GM12878 (cell line): ENCODE results near the gene MYH6. TPM values are rescaled to one million over a fixed set of nuclear protein-coding genes. Genes with fewer than 3 reads are reported as not detected.

ENCODE experiments used
- ATAC-seq: fragments of 200-7000 bp; cut with Tn5 transposase; 3 replicates; pipeline ENCODE4 v1.9.1; 2020; ENCODE audit warnings: mild to moderate bottlenecking, moderate library complexity
- BruUV-seq: library from RNA; stranded (reverse); fragments of 400-500 nt; replicated peaks from 2 replicates; lab custom pipeline; 2021; lab: Mats Ljungman, UMichigan
- CTCF ChIA-PET: fragments of 300-600 bp; sonication (Branson Sonifier 250); formaldehyde crosslinking; extraction: SDS; loops from one replicate; lab custom pipeline; 2021; ENCODE audit warnings: inconsistent platforms; lab: Yijun Ruan, JAX
- POLR2A ChIA-PET: fragments of 350-600 bp; formaldehyde crosslinking; extraction: SDS; loops from one replicate; lab custom pipeline; 2021; ENCODE audit warnings: inconsistent platforms; lab: Charles Lee
- RAD21 ChIA-PET: fragments of 300-600 bp; sonication (Branson Sonifier 250); formaldehyde crosslinking; loops from one replicate; lab custom pipeline; 2023; ENCODE audit warnings: antibody characterized with exemption; ENCODE audit not compliant: unreplicated experiment; lab: Charles Lee
- SMC1A ChIA-PET: fragments of 300-600 bp; sonication (Branson Sonifier 250); formaldehyde crosslinking; loops from one replicate; lab custom pipeline; 2023; ENCODE audit not compliant: unreplicated experiment, uncharacterized antibody; lab: Charles Lee
- DNase-seq: peaks from one replicate; pipeline ENCODE4 v3.0.0-alpha.2; 2011; ENCODE audit warnings: low read depth, low spot score
- FAIRE-seq: peaks from 3 replicates; lab custom pipeline; 2011; peaks lifted over from hg19 to GRCh38; lab: Jason Lieb, UNC
- H2AFZ ChIP-seq: 2 replicates; pipeline ENCODE4 v1.6.0; 2011; ENCODE audit warnings: low read depth, low read length, control low read depth; ENCODE audit not compliant: control insufficient read depth
- H3K27ac ChIP-seq: 2 replicates; pipeline ENCODE4 v1.5.1; 2011; ENCODE audit warnings: control low read depth; ENCODE audit not compliant: control insufficient read depth, insufficient read depth
- H3K27me3 ChIP-seq, 2 experiments: replicated peaks in 1 of 2; 2 replicates each; pipeline versions ENCODE4 v1.6.0 to v1.6.1; 2011; ENCODE audit warnings: low read length in 1 of 2; ENCODE audit not compliant: control insufficient read depth in 2 of 2, insufficient read depth in 2 of 2
- H3K36me3 ChIP-seq, 2 experiments: 2 replicates each; pipeline ENCODE4 v1.5.1; 2011; ENCODE audit warnings: low read length in 1 of 2; ENCODE audit not compliant: control insufficient read depth in 2 of 2, insufficient read depth in 2 of 2
- H3K4me1 ChIP-seq: 2 replicates; pipeline ENCODE4 v1.6.1; 2011; ENCODE audit warnings: mild to moderate bottlenecking, low read length, moderate library complexity, mixed read lengths; ENCODE audit not compliant: control insufficient read depth, insufficient read depth
- H3K4me2 ChIP-seq: 2 replicates; pipeline ENCODE4 v1.6.0; 2011; ENCODE audit warnings: control low read depth; ENCODE audit not compliant: control insufficient read depth, insufficient read depth
- H3K4me3 ChIP-seq: fragments of 200-600 bp; sonication (generic); 2 replicates; pipeline ENCODE4 v1.5.1; 2016
- H3K79me2 ChIP-seq: 2 replicates; pipeline ENCODE4 v1.6.0; 2011; ENCODE audit warnings: low read length; ENCODE audit not compliant: control insufficient read depth, insufficient read depth
- H3K9ac ChIP-seq: 2 replicates; pipeline ENCODE4 v1.8.0; 2011; ENCODE audit warnings: low read length, control low read depth, mixed read lengths; ENCODE audit not compliant: control insufficient read depth, insufficient read depth
- H3K9me3 ChIP-seq: replicated peaks from 3 replicates; pipeline ENCODE4 v1.5.1; 2011; ENCODE audit warnings: mild to moderate bottlenecking, low read length; ENCODE audit not compliant: control insufficient read depth, insufficient read depth
- H4K20me1 ChIP-seq: 2 replicates; pipeline ENCODE4 v1.6.0; 2011; ENCODE audit not compliant: control insufficient read depth, insufficient read depth
- BHLHE40 ChIP-seq, 2 experiments: fragments of 450-650 bp in 1 of 2; IDR thresholded peaks; 2 replicates each; pipeline ENCODE4 v1.6.1; 2011 to 2017; ENCODE audit warnings: low read depth in 2 of 2, borderline replicate concordance in 1 of 2, improper control_type of control experiment in 1 of 2, low read length in 1 of 2, mild to moderate bottlenecking in 1 of 2
- CHD2 ChIP-seq: IDR thresholded peaks from 2 replicates; pipeline ENCODE4 v1.6.1; 2011; ENCODE audit warnings: low read depth, low read length, improper control_type of control experiment, borderline replicate concordance
- ETV6 ChIP-seq, 2 experiments: fragments of 450-650 bp in 1 of 2; IDR thresholded peaks in 1 of 2; conservative IDR thresholded peaks in 1 of 2; 2 replicates each; pipeline ENCODE4 v1.6.1; 2014; ENCODE audit warnings: antibody characterized with exemption in 1 of 2, borderline replicate concordance in 1 of 2, low read depth in 1 of 2, mild to moderate bottlenecking in 1 of 2, moderate library complexity in 1 of 2
- HCFC1 ChIP-seq: fragments of 150-350 bp; IDR thresholded peaks from 2 replicates; pipeline ENCODE4 v1.6.1; 2014; ENCODE audit warnings: low read length
- MYC ChIP-seq: IDR thresholded peaks from 2 replicates; pipeline ENCODE4 v1.6.1; 2011; ENCODE audit warnings: mild to moderate bottlenecking, low read length, moderate library complexity, inconsistent platforms; ENCODE audit not compliant: insufficient read depth, insufficient replicate concordance, insufficient read length, severe bottlenecking
- SREBF1 ChIP-seq: IDR thresholded peaks from 2 replicates; pipeline ENCODE4 v1.6.1; 2012; ENCODE audit warnings: mild to moderate bottlenecking, low read length
- TAF1 ChIP-seq: IDR thresholded peaks from 2 replicates; pipeline ENCODE4 v1.6.1; 2011; ENCODE audit warnings: mild to moderate bottlenecking, low read depth, low read length, borderline replicate concordance
- WGBS: methylation state at CpG from one replicate; pipeline ENCODE4 v1.1.6; 2016; ENCODE audit warnings: low lambda C conversion rate; ENCODE audit not compliant: insufficient replicate concordance, insufficient coverage; ENCODE audit errors: missing lambda C conversion rate; 5-methylcytosine and 5-hydroxymethylcytosine counted together
- in situ Hi-C: fragments of 300-500 bp; cut with MboI; formaldehyde crosslinking; loops from 9 replicates; pipeline ENCODE4 v1.14.3; 2018; ENCODE audit warnings: mixed read lengths
- intact Hi-C: fragments of 100-400 bp; cut with micrococcal nuclease; formaldehyde crosslinking; loops from one replicate; pipeline ENCODE4 v1.14.2; 2022; ENCODE audit not compliant: unreplicated experiment
- polyA plus RNA-seq, 11 experiments: library from polyadenylated mRNA; depleted of rRNA in 4 of 11; unstranded in 6 of 11; stranded (reverse) in 5 of 11; fragments of >200 nt; fragmentation: Nextera tagmentation in 4 of 11; fragmentation: Illumina TruSeq in 1 of 11; extraction: Ambion mirVana in 4 of 11; extraction: Trizol in 1 of 11; gene quantifications; 1 replicate in 1 of 11; 2 replicates in 10 of 11; pipeline versions ENCODE4 v1.2.1 to v1.2.3, GENCODE V29; 2011 to 2016; ENCODE audit warnings: inconsistent platforms in 2 of 11, missing spikeins in 2 of 11, low read depth in 1 of 11
- total RNA-seq, 4 experiments: library from RNA; depleted of rRNA in 3 of 4; stranded (reverse); fragments of >200 nt in 3 of 4; fragmentation: Illumina TruSeq in 1 of 4; extraction: Trizol in 1 of 4; gene quantifications; 2 replicates each; pipeline versions ENCODE4 v1.2.1 to v1.2.3, GENCODE V29; 2013 to 2021

The MYH6 gene
- total and polyA plus RNA-seq, 10 of the 15 experiments (the other 5 are each of a cell fraction or from before 2014, with no cell fraction given) = 0.01 to 0.84 (median 0.05) TPM; not detected in 7

- RAD21 ChIA-PET = no interaction called here
- 60% methylated on average over 21 of the region's 21 CpGs for WGBS
- intact Hi-C loops = no loop called here
- Histone ChIP-seq H3K36me3 (no peaks in the 10 kb centered on the region), H3K27me3 (no peaks in the 10 kb centered on the region; a peak in 1 of 4 replicates), H3K4me3 (no peak overlapping the region), H3K9me3 (no peaks in the 10 kb centered on the region), H3K4me2 (no peak overlapping the region), H3K9ac (no peak overlapping the region), H3K27ac (no peak overlapping the region), H3K79me2 (no peaks in the 10 kb centered on the region), H2AFZ (no peak overlapping the region), H3K4me1 (no peaks in the 10 kb centered on the region), H4K20me1 (no peaks in the 10 kb centered on the region)
- TF ChIP-seq HCFC1 (no peak), TAF1 (no peak), MYC (no peak), CHD2 (no peak), SREBF1 (no peak), ETV6 (conservative IDR thresholded peaks at IDR 0.05 in 1 of 2, IDR thresholded peaks at IDR 0.05 in 1 of 2; ENCODE audit: borderline replicate concordance in 1 of 2, low read depth in 1 of 2) (no peak), BHLHE40 (IDR thresholded peaks at IDR 0.05; ENCODE audit: borderline replicate concordance in 1 of 2, low read depth in 2 of 2, low read length in 1 of 2) (no peak)
- CTCF ChIA-PET = interaction anchor here (2.4 to 5.7 kb wide), 2 partner anchors 110 to 255 kb away, joined by 6 to 52 read pairs; no protein-coding TSS in a partner anchor
- no peak for ATAC-seq
- BruUV-seq = no TSS peak
- no peak for DNase-seq
- POLR2A ChIA-PET = no interaction called here
- SMC1A ChIA-PET = no interaction called here
- FAIRE-seq = no peak
- in situ Hi-C loops = no loop called here
These were observed 32.4 kb downstream of the MYH6 start for GRCh38 chr14:23375527-23376251.

DNA sequence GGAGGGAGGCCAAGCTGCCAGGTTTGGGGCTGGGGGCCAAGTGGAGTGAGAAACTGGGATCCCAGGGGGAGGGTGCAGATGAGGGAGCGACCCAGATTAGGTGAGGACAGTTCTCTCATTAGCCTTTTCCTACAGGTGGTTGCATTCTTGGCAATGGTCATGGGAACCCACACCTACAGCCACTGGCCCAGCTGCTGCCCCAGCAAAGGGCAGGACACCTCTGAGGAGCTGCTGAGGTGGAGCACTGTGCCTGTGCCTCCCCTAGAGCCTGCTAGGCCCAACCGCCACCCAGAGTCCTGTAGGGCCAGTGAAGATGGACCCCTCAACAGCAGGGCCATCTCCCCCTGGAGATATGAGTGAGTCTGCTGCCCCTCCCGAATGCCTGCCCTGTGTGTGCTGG, 35.0 kb downstream of the MYH6 start:
- in situ Hi-C loops = no loop called here
- H3K9me3 ChIP-seq = no peaks in the 10 kb centered on the region
- intact Hi-C loops = no loop called here
- no peaks in the 10 kb centered on the region; a peak in 1 of 4 replicates for H3K27me3 ChIP-seq
- RAD21 ChIA-PET = no interaction called here
- ATAC-seq (no peak), FAIRE-seq (no peak), DNase-seq (no peak)
- BruUV-seq = no TSS peak
- no peak overlapping the region for H2AFZ ChIP-seq
- H3K4me2 ChIP-seq = no peak overlapping the region
- H4K20me1 ChIP-seq = no peaks in the 10 kb centered on the region
- no peaks in the 10 kb centered on the region for H3K36me3 ChIP-seq
- POLR2A ChIA-PET = no interaction called here
- H3K27ac ChIP-seq = no peak overlapping the region
- 0% methylated on average over 3 of the region's 3 CpGs for WGBS
- no peak for TF ChIP-seq CHD2
- CTCF ChIA-PET = no interaction called here
- no peaks in the 10 kb centered on the region for H3K4me1 ChIP-seq
- no peaks in the 10 kb centered on the region for H3K79me2 ChIP-seq
- no peak overlapping the region for H3K4me3 ChIP-seq
- SMC1A ChIA-PET = no interaction called here
- no peak overlapping the region for H3K9ac ChIP-seq
